ENCODE data around the gene PDSS1.

Gene PDSS1

DNA sequence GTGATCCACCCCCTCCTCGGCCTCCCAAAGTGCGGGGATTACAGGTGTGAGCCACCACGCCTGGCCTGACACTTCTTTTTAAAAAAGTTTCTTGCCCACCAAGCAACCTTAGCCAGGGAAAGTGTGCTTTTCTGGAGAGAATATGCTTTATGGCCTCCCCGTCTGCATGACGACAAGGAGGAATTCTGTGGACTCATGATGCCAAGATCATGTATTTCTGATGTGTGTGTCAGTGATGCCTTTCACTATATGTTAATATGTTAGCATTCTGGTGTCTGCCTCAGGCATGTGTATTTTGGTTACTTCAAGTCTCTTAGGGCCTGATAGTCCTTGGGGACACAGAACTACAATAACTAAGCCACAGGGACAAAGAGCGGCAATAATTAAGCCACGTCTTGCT, 2.1 kb downstream of the PDSS1 start:
- DNase-seq = no peak

DNA sequence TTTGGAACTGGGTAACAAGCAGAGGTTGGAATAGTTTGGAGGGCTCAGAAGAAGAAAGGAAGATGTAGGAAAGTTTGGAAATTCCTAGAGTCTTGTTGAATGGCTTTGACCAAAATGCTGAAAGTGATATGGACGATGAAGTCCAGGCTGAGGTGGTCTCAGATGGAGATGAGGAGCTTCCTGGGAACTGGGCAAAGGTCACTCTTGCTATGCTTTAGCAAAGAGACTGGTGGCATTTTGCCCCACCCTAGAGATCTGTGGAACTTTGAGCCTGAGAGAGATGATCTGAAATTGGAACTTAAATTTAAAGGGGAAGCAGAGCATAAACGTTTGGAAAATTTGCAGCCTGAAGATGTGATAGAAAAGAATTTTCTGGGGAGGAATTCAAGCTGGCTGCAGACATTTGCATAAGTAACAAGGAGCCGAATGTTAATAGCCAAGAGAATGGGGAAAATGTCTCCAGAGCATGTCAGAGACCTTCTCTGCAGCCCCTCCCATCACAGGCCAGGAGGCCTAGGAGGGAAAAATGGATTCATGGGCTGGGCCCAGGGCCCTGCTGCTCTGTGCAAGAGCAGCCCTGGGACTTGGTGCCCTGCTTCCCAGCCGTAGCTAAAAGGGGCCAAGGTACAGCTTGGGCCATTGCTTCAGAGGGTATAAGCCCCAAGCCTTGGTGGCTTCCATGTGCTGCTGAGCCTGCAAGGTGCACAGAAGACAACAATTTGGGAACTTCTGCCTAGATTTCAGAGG, 3.6 kb downstream of the PDSS1 start:
- no peak for DNase-seq

DNA sequence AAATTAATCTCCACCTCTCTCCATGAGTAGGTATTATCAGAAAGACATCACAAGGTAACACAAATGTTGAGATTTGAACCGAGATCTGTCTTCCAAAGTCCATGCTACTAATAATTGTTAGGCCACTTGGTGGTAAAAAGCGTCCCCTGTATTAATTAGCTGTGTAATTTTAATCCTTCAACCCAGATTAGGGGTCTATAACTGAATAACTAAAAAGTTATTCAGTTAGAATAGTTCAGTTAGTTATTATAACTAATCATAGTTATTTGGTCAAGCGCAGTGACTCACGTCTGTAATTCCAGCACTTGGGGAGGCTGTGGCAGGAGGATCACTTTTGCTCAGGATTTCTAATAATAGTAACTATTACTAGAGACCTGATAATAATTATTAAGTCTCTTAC, 5.6 kb downstream of the PDSS1 start:
- no peak for DNase-seq

DNA sequence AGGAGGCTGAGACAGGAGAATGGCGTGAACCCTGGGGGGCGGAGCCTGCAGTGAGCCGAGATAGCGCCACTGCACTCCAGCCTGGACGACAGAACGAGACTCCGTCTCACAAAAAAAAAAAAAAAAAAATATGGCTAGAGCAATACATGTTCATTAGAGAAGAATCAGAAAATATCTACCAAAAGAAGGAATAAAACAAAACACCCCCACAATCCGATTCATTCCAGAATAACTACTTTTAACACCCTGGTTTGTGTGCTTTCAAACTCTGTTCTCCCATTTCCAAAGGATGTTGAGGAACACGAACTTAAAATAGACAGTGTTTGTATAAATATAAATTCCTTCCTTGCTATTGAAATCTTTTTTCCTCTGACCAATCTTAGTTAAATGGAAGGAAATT, 6.5 kb downstream of the PDSS1 start:
- no peak for DNase-seq

DNA sequence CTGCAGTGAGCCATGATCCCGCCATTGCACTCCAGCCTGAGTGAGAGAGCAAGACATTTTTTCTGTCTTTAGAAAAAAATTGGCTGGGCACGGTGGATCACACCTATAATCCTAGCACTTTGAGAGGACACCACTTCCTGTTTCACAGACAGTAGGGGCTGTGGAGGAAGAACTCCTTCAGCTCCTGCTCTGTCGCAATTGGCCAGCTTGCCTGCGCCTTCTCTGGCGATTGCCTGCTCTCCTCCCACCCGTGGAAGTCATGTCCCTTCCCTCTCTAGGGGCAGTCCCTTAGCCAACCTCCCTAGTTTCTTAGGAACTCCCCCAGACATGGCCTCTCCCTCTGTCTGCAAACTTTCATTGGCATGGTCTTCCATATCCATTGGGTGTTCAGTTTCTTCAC, 8.7 kb downstream of the PDSS1 start:
- DNase-seq = no peak

DNA sequence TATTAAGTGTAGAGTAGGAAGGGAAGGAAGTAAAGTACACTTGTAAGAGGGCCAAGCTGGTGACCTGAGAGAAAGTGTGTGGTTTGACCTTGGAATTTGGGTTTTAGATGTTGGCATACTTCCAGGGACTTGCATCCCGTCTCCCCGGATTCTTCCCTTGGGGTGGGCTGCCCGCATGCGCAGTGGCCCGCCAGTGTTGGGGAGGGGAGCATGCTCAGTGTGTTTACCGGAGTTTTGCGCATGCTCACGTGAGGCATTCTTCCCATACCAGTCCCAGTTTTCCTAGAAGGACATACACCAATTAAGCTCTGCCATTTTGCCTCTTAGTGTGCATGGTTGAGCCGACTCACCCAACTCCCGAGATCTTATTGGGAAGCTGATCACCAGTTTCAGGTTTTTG, 9.4 kb downstream of the PDSS1 start:
- DNase-seq = no peak

DNA sequence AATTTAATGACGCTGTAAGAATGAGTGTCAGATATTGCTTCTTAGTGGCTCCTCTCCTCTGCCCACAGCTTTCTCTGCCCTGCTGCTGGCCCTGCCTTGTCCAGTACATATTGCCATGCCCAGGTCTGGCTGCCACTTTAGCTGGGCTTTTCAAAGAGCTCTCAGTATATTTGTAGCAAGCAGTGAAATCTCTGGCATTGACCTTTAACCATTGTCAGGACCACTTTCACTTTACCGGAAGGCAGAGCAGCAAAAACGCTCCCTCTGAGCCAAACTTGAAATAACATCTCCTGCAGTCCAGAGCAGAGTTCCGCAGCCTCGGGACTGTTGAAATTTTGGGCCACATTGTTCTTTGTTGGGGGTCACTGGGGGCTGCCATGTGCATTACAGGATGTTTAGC, 13.8 kb downstream of the PDSS1 start:
- no peak for DNase-seq

DNA sequence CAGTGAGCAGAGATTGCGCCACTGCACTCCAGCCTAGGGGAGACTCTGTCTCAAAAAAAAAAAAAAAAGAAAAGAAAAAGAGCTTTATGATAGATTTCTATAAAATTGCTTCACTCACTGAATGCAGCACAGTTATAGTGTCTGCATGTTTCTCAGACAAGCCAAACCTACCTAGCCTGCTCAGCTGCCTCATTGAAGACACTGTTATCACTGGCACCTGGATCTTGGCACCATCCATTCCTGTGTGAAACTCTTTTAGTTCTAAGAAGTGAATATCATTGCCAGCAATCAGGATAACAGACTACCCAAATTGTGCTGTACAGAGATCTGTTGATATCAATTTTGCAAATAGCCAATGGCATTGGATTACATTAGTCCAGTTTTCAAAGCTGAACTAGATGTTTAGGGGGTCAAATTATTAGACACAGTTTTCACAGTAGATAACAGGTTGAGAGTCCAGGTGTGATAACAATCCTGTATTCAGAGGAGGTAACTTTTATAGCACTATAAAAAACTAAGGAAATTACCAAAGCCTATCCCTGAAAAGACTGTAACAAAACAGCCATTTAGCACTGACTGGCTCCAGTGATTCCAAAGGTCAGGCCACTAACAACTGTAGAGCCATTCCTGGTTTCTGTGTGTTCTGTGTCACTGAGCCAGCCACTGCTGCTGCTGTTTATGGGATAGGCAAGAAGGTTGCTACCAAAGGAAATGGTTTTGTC, 17.1 kb downstream of the PDSS1 start:
- DNase-seq = no peak

DNA sequence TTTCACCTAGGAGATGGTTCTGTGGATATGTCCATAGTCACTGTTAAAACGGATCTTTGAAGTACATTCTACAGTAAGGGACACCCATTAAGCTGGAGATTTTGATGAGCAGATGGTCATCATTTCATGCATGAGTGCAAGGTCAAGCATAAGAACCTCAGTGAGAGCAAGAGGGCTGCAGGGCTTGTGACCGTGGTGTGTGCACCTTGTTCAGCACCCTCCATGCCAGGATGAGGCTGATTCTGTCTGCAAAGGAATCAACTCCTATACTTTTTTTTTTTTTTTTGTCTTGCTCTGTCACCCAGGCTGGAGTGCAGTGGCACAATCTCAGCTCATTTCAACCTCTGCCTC, 17.6 kb downstream of the PDSS1 start:
- no peak for DNase-seq

DNA sequence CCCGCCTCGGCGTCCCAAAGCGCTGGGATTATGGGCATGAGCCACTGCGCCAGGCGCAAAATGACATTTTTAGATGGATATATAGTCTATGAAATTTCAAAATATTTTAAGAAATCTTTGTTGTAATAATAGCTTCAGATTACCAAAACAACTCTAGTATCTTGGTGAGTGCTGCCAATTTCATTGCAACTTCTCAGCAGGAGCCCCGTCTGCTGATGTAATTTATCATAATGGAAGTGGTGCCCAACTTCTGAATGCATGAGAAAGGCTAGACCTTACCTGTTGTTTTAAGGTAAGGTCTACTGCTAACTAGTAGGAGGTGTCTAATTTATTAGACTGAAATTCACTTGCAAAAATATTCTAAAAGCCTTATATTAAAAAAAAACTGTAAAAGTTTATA, 20.0 kb downstream of the PDSS1 start:
- DNase-seq = no peak

DNA sequence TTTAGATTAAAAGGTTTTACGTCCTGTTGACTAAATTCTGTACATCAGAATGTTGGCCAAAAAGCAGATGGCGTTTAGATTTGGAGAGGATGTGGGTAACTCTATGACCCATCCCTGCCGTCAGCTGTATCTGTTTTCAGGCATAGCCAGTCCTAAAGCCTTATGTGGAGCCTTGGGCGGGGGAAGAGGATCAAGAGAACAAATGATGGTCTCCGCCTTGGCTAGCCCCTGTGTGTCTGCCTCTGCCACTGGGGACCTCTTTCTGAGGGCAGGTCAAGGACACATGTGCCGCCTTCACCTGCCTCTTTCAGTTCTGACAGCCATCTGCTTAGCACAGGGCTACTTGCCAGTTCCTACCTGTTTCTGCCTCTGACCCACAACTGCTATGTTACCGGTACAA, 24.1 kb downstream of the PDSS1 start:
- no peak for DNase-seq

DNA sequence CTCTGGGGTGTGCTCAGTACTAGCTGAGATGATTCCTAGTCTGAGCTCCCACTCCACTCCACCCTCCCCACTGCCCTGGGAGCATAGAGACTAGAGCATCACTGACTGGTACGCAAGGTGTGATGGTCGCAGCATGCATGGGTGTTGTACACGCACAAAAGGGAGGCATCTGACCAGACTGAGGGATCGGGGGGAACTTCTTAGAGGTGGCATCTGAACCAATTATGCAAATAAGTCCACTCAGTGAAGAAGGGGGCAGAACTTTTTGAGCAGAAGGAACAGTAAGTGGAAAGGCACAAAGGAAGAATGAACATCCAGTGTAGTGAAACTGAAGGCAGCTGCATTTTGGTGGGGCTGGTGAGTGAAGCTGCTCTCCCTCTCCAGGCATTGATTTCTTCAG, 25.5 kb downstream of the PDSS1 start:
- no peak for DNase-seq

DNA sequence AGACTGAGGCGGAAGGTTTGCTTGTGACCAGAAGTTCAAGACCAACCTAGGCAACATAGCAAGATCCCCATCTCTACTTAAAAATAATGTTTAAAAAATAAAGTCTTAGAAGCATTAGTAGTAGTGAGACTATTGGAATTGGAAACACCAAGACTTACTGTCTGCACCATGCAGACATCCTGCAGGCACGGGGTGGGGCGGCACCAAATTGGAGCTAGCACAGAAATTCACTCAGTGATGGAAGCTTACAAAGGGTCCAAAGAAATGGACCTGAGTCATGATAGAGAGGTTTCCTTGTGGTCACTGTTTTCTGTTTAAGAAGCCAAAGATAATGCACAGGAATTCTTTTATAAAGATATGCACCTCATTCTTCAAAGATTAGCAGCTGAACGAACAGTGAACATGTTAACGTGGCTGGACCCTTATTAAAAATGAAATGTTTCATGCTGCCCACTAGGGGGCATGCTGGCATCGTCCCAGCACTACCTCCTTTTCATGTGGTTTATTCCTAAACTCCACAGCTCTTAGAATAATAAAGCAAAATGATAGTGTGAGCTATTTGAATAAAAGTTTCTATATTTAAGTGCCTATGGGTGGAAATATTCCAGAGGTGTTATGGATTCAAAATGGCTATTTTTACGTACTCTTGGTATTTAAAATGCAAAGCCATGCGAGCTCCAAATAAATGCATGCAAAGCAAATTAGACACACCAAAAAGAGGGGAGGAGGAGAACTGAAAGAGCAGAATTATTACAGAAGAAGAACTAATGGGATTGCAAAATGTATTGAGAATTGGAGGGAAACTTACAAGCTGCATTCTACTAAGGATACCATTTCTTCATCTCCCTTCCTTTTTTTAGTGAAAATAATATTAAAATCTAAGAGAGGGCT, 28.6 kb downstream of the PDSS1 start:
- peak; percentile 66 for DNase-seq

DNA sequence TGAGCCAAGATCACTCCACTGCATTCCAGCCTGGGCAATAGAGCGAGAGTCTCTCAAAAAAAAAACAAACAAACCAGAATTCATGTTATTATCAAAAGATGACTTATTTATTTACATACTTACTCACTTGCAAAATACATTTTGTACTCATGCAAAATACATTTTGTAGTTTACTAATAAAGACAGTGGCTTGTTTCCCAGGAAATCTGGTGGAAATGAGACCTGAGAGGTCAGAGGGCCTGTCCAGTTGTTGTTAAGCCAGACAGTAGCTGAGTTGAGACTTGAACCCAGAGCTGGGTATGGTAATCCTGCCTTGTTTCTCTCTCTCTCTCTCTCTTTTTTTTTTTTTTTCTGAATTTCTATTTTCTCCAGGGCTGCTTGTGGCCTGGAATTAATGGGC, 29.5 kb downstream of the PDSS1 start:
- no peak for DNase-seq

DNA sequence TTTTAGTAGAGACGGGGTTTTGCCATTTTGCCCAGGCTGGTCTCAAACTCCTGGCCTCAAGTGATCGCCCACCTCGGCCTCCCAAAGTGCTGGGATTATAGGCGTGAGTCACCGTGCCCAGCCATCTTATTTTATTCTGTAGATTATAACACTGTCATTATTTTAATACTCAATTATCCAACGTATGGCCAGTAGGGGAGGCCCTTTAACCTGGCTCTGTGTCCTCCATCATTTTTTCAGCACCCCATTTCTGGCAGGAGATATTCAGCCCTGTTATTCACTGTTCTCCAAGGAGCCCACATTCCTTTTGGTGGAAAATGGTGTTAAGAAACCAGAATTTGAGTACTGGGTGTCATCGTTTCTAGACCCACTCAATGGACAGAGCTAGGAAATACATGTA, 31.5 kb downstream of the PDSS1 start:
- no peak for DNase-seq

DNA sequence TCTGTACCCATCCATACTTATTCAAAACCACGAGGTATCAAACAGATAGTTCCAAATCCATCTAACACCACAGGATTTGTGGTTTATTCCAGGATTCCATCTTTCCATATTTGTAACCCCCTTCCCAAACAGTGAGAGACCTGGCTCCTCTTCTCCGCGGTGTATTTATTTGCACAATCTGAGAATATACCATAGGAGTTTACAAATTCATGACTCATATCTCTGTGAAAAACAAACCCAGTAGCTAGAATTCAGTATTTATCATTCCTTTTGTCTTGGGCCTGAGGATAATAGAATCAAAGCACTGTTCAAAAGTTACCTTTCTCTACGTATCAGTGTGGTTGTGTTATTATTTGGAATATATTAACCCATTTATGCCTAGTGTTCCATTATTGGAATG, 31.9 kb downstream of the PDSS1 start:
- DNase-seq = no peak

DNA sequence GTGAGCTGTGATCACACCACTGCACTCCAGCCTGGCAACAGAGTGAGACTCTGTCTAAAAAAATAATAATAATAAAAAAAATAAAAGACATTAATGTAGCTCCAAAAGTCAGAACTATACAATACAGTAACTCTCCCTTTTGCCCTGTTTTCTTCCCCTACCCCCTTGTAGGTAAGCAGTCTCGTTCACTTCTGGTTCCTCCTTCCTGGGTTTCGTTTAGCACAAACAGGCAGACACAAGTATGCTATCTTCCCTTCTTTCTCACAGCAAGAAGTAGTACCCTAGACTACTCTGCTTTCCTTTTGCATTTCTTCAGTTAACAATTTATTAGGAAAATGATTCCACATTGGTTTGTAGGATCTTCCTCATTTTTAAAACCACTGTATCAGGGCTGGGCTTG, 33.1 kb downstream of the PDSS1 start:
- DNase-seq = no peak

DNA sequence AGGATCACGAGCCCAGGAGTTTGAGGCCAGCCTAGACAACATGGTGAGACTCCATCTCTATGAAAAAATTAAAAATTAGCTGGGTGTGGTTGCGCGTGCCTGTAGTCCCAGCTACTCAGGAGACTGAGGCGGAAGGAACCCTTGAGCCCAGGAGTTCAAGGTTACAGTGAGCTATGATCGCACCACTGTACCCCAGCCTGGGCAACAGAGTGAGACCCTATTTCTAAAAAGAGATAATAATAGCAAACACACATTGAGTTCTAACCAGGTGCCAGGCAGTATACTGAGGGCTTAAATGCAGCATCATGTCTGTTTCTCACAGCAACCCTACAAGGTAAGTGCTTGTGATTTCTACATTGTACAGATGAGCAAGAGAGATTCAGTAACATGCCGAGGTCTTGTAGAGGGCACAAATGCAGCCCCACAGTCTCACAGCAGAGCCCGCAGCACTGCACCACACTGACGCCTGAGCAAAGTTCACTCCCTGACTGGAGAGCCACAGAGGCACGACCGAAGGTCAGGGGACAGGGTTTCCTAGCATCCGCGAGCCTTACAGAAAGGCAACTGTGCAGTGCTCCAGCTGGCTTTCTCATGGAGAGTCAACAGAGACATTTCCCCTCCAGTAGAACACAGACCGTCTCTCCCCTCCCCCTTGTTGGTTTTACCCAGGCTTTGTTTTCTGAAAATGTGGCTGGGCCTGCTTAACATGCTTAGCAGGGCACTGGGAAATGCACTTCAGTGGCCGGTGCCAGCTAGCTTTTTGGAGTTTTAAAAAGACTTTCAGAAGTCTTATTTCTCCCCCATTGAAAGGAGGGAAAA, 36.5 kb downstream of the PDSS1 start:
- DNase-seq = no peak

DNA sequence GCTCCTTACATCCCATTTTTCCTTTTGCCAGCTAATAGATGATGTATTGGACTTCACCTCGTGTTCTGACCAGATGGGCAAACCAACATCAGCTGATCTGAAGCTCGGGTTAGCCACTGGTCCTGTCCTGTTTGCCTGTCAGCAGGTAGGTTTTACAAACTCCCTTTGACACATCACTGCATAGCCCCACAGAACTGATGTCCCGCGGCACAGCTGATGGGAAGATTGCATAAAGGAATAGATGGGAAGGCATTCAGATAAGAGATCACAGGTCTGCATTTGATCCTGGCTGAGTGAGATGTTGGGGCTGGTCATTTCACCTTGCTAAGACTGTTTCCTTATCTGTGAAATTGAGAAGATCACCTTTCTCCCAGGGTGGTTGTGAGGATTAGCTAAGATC, 37.9 kb downstream of the PDSS1 start:
- DNase-seq = no peak

DNA sequence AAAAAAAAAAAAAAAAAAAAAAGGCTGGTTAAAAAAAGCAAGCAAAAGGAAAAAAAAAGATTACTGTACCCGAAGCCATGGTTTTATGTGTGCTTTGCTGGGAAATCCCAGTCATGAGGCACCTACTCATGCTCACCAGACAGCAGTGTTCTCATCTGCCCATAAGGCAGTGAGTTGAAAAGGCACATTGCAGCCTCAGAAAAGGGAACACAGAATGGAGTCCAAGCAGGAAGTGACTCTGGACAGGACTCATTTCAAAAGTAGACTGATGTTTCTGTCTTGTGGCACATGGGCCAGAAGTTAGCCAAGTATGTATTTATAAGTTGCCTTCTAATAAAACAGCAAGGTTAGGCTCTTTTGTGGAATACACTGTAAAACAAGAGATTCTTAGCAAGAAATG, 40.2 kb downstream of the PDSS1 start:
- no peak for DNase-seq

DNA sequence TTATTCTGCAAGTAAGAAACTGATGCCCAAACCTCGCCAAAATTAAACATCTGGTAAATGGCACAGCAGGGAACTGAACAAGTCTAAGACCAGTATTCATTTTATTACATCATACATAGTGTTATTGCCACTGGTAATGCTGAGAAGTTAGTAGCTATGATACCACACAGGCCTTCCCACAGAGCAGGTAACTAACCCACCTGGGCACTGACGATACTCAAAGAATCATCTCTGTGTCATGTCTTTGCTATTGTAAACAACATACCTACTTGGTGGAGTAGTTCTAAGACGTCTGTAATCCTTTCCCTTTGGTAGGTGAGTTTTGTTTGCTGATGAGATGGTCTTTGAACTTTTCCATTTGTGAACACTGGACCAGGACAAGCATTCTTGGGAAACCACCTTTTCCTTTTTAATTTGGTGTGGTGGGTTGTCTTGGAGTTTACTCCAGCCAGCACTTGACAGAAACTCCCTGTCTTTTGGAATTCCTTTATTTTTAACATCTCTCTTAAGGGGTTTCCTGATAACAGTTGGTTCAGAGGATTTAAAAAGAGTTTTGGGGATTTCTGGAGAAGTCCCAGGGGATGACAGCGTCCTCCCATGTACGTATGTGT, 40.9 kb downstream of the PDSS1 start:
- DNase-seq = no peak

DNA sequence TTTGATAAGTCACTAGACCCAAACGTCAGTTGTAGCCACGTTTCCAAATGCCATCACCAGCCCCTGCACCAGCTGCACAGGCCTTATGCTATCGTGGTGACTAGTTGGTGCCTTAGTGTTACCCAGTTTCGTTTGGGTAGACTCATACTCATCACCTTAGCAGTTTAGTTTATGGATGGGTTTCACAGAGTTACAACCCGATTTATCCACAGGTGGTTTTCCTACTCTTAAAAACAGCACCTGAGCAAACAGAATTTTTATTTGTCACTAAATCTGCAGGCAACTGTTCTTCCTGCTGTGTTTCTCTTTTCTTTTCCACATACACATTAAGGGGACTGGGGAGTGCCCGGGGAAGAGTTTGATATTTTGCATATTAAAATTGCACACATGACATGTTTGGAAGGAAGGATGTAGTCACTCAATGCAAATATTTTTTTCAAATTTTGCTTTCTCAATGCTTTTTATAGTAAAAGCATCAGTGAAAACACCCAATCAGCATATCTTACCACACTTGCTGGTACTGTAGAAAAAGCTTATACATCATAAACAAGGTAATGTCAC, 41.6 kb downstream of the PDSS1 start:
- DNase-seq = no peak
